HG03442 (cell line): Measurements from ENCODE around the gene ALDH1L1.

Experiments
- ATAC-seq: cut with Tn5 transposase; IDR thresholded peaks from one replicate; pipeline ENCODE4 v1.9.1; 2021; ENCODE audit warnings: mild to moderate bottlenecking, moderate library complexity; ENCODE audit not compliant: unreplicated experiment

The ALDH1L1 gene

GRCh38 chr3:126180477-126181397 lies at the start of gene ALDH1L1:
ALDH1L1 (minus strand) TSS chr3:126180586; CDS start chr3:126160979, 19,607 bp downstream.
- ATAC-seq, result no peak

DNA sequence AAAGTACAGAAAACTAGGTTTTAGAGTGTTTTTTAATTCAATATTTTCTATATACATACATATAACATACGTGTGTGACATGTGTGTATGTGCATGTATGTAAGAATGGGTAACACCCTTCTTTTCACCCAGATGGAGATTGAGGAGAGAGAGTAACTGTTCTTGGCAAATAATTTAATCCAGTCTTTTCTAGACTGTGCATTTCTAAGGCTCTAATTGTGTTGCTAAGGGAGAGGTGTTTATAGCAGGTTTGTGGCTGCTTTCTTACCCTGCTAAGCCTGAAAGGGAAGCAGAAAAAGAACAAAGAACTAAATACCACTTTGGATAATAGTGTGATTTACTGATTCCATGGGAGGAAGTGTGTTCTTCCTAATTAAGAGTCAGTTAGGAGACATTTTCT lies 46.0 kb upstream of the ALDH1L1 start:
- no peak for ATAC-seq

- ATAC-seq, result no peak
These were observed 36.0 kb upstream of the ALDH1L1 start for GRCh38 chr3:126216416-126216815.

GRCh38 chr3:126213379-126214028 lies 33.1 kb upstream of the ALDH1L1 start:
- ATAC-seq, result no peak

DNA sequence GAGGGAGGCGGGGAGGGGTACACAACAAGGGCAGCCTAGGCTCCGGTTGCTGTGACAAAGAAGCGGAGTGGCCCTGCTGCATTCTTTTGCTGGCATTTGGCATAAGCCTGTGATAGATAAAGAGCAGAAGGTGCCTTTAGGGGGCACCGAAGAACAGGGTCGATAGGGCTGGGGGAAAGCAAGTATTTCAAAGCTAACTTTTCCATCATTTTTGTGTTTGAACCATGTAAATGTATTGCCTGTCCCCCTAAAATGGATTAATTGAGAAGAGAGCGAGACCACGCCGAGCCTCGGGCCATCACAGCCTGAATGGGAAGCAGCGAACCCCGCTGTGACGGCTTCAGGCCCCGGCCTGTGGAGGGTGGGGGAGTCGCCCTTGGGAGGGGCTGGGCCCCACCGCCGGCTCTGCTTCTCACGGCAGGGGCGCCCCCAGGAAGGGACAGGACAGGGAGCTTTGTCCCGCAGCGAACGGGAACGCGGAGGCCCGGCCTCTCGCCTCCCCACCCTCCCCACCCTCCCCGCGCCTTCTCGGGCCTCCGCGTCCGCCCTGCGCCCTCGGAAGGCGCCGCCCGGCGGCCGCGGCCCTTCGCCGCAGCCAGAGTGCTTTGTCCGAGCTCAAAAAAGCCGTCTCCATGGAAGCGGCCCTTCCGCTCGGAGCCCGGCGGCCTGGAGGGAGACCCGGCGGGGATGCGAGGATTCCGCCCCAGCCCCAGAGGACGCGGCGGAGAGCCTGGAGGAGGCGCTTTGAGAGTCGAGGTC lies 32.4 kb upstream of the ALDH1L1 start:
- no peak for ATAC-seq

DNA sequence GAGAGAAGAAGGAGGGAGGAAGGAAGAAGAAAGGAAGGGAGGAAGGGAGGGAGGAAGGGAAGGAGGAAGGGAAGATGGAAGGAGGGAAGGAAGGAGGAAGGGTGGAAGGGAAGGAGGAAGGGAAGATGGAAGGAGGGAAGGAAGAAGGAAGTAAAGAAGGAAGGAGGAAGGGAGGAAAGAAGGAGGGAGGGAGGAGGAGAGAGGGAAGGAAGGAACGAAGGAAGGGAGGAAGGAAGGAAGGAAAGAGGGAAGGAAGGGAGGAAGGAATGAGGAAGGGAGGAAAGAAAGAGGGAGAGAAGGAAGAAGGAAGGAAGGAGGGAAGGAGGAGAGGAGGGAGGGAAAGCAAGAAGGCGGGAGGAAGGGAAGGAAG lies 31.8 kb upstream of the ALDH1L1 start:
- ATAC-seq, result no peak

GRCh38 chr3:126211569-126211968 lies 31.2 kb upstream of the ALDH1L1 start:
- ATAC-seq, result no peak

DNA sequence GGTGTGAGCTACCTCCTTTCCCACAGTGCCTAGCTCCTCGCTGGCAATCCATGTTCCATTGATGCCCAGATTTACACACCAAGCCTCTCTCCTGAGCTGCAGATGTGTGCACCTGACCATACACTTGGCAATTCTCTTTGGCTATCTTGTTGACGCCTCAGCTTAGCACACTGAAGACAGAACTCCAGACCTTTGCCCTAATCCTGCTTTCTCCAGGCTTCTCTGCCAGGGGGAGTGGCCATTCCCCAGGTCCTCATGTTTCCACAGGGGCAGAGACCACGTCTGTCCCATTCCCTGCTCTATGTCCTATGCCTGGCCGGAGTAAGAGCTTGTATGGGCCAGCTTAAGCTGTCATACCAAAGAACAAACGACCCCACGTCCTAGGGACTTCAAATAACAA lies 30.2 kb upstream of the ALDH1L1 start:
- no peak for ATAC-seq

GRCh38 chr3:126209741-126210140 lies 29.4 kb upstream of the ALDH1L1 start:
- ATAC-seq, result no peak

DNA sequence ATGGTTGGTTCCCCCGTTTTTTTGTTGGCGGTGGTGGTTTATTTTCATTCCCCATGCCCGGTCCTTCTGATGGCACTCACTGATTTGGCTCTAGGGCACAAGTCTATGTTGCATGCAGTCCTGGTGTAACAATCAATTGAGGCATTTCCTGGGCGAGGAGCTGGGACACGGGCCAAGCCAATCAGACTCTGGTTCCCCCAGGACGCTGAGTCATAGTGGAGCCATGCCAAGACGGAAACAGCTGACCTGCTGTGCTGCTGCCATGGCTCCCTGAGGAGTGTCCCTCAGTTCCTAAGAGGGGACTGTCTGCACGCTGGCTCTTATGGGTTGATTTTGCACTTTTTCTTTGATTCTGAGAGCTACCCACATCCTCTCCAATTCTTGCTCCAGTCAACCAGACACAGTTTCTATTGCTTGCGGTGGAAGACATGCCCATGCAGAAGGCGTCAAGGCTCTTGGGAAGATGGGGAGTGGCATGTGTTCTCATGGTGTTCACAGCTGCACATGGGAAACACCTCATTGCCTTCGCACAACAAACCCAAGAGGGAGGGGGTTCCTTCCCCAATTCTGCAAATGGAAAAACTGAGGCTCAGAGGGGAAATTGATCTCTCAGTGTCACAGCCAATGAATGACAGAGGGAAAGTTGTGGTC lies 28.3 kb upstream of the ALDH1L1 start:
- no peak for ATAC-seq

- no peak for ATAC-seq
These were observed 27.8 kb upstream of the ALDH1L1 start for GRCh38 chr3:126208182-126208581.

DNA sequence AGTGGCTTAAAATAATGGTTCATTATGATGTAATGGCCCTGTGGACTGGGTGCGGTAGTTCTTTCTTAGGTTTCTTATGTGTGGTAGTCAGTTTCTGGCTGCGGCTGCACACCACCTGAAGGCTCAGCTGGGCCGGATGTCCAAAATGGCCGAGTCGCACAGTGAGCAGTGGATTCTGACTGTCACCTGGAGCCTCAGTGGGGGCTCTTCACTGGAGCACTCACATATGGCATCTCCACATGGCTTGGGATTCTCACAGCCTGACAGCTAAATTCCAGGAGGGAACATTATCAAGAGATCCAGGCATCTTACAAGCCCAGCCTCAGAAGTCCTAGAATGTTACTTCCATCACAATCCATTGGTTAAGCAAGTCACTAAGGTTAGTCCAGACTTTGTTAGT lies 26.8 kb upstream of the ALDH1L1 start:
- ATAC-seq, result no peak

- ATAC-seq, result no peak
These were observed 25.6 kb upstream of the ALDH1L1 start for GRCh38 chr3:126205717-126206655.

GRCh38 chr3:126202680-126203079 lies 22.3 kb upstream of the ALDH1L1 start:
- ATAC-seq, result no peak

GRCh38 chr3:126202276-126202675 lies 21.9 kb upstream of the ALDH1L1 start:
- no peak for ATAC-seq

DNA sequence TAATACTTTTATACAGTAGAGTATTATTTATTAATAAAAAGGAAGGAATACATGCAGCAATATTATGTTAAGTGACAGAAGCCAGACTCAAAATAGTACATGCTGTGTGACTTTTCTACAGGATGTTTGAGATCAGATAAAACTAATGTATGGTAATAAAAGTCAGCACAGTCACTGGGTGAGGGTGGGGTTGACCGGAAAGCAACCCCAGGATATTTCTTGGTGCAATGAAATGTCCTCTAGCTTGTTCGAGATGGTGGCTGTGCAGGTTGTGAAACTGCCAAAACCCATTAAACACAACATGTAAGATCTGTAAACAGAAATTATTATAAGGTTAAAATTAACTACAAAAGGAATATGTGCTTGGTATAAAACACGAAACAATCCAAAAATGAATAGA lies 20.8 kb upstream of the ALDH1L1 start:
- no peak for ATAC-seq

- ATAC-seq, result no peak
These were observed 20.1 kb upstream of the ALDH1L1 start for GRCh38 chr3:126200534-126200933.

GRCh38 chr3:126199256-126199655 lies 18.9 kb upstream of the ALDH1L1 start:
- ATAC-seq, result no peak

- ATAC-seq, result peak; percentile 65
These were observed 17.6 kb upstream of the ALDH1L1 start for GRCh38 chr3:126197854-126198584.
